H9 (cell line): ENCODE measurements around the gene FAM114A1. TPM values are rescaled to one million over a fixed set of nuclear protein-coding genes. Genes with fewer than 3 reads are reported as not detected.

Experiments
- DNase-seq: peaks from one replicate; pipeline ENCODE4 v3.0.0-alpha.2; 2017
- H2AFZ ChIP-seq: one replicate; pipeline ENCODE4 v1.6.1; 2013; ENCODE audit warnings: mild to moderate bottlenecking, low read length, control low read depth, moderate library complexity
- H2AK5ac ChIP-seq: 2 replicates; pipeline ENCODE4 v1.6.1; 2013; ENCODE audit warnings: low read length, control low read depth, mixed read lengths; ENCODE audit not compliant: insufficient read length
- H2BK120ac ChIP-seq: one replicate; pipeline ENCODE4 v1.6.1; 2013; ENCODE audit warnings: low read depth, mild to moderate bottlenecking, low read length, control low read depth, inconsistent platforms; ENCODE audit not compliant: poor library complexity, severe bottlenecking
- H2BK12ac ChIP-seq: 2 replicates; pipeline ENCODE4 v1.6.1; 2013; ENCODE audit warnings: low read length, control low read depth, mixed read lengths, low read depth; ENCODE audit not compliant: insufficient read length
- H2BK15ac ChIP-seq: 2 replicates; pipeline ENCODE4 v1.6.1; 2013; ENCODE audit warnings: low read depth, low read length, control low read depth
- H2BK20ac ChIP-seq: one replicate; pipeline ENCODE4 v1.6.1; 2013; ENCODE audit warnings: low read depth, mild to moderate bottlenecking, low read length, control low read depth, inconsistent platforms; ENCODE audit not compliant: poor library complexity, severe bottlenecking
- H2BK5ac ChIP-seq: 2 replicates; pipeline ENCODE4 v1.6.1; 2013; ENCODE audit warnings: low read length, control low read depth, mixed read lengths; ENCODE audit not compliant: insufficient read length
- H3K14ac ChIP-seq: 2 replicates; pipeline ENCODE4 v1.6.1; 2013; ENCODE audit warnings: low read length, control low read depth; ENCODE audit not compliant: insufficient read depth
- H3K18ac ChIP-seq: 2 replicates; pipeline ENCODE4 v1.6.1; 2013; ENCODE audit warnings: low read depth, mild to moderate bottlenecking, mixed read lengths, low read length, control low read depth; ENCODE audit not compliant: insufficient read length
- H3K23ac ChIP-seq: 2 replicates; pipeline ENCODE4 v1.6.1; 2013; ENCODE audit warnings: low read length, control low read depth, mixed read lengths, low read depth; ENCODE audit not compliant: insufficient read length
- H3K23me2 ChIP-seq: 2 replicates; pipeline ENCODE4 v1.6.1; 2013; ENCODE audit warnings: low read depth, mild to moderate bottlenecking, mixed read lengths, low read length, control low read depth; ENCODE audit not compliant: insufficient read length, poor library complexity, severe bottlenecking
- H3K27ac ChIP-seq: 2 replicates; pipeline ENCODE4 v1.5.1; 2013; ENCODE audit warnings: low read length, control low read depth, mixed read lengths, low read depth; ENCODE audit not compliant: insufficient read length
- H3K27me3 ChIP-seq: 2 replicates; pipeline ENCODE4 v1.6.1; 2013; ENCODE audit warnings: low read length, control low read depth, inconsistent platforms; ENCODE audit not compliant: insufficient read depth
- H3K4ac ChIP-seq: 2 replicates; pipeline ENCODE4 v1.6.1; 2013; ENCODE audit warnings: low read depth, mild to moderate bottlenecking, control low read depth, inconsistent platforms, low read length, moderate library complexity
- H3K4me1 ChIP-seq: 2 replicates; pipeline ENCODE4 v1.6.1; 2013; ENCODE audit warnings: low read length, control low read depth, inconsistent platforms; ENCODE audit not compliant: insufficient read depth
- H3K4me2 ChIP-seq: 2 replicates; pipeline ENCODE4 v1.6.1; 2013; ENCODE audit warnings: low read length, control low read depth, mixed read lengths; ENCODE audit not compliant: insufficient read length, insufficient read depth
- H3K56ac ChIP-seq: 2 replicates; pipeline ENCODE4 v1.6.1; 2013; ENCODE audit warnings: low read depth, mild to moderate bottlenecking, mixed read lengths, low read length, control low read depth; ENCODE audit not compliant: insufficient read length
- H3K79me1 ChIP-seq: 2 replicates; pipeline ENCODE4 v1.6.1; 2013; ENCODE audit warnings: low read depth, mild to moderate bottlenecking, moderate library complexity, low read length, control low read depth, inconsistent platforms; ENCODE audit not compliant: insufficient read depth, poor library complexity, severe bottlenecking
- H3K79me2 ChIP-seq: 2 replicates; pipeline ENCODE4 v1.6.1; 2013; ENCODE audit warnings: low read length, control low read depth, inconsistent platforms; ENCODE audit not compliant: insufficient read depth
- H3K9ac ChIP-seq: 2 replicates; pipeline ENCODE4 v1.6.1; 2013; ENCODE audit warnings: low read length, control low read depth, mixed read lengths; ENCODE audit not compliant: insufficient read length; ENCODE audit errors: extremely low read depth
- H3K9me3 ChIP-seq: one replicate; pipeline ENCODE4 v1.6.1; 2013; ENCODE audit warnings: low read depth, low read length, inconsistent platforms; ENCODE audit not compliant: control insufficient read depth
- H3T11ph ChIP-seq: one replicate; pipeline ENCODE4 v1.6.1; 2013; ENCODE audit warnings: mild to moderate bottlenecking, low read length, control low read depth, inconsistent platforms
- H4K20me1 ChIP-seq: one replicate; pipeline ENCODE4 v1.6.1; 2013; ENCODE audit not compliant: control insufficient read depth, insufficient read length, insufficient read depth
- H4K5ac ChIP-seq: 2 replicates; pipeline ENCODE4 v1.6.1; 2013; ENCODE audit warnings: low read depth, mild to moderate bottlenecking, mixed read lengths, low read length, control low read depth; ENCODE audit not compliant: insufficient read length
- H4K8ac ChIP-seq: replicated peaks from 2 replicates; pipeline ENCODE4 v1.6.1; 2013; ENCODE audit warnings: low read length, control low read depth, mixed read lengths, low read depth; ENCODE audit not compliant: insufficient read length
- H4K91ac ChIP-seq: 2 replicates; pipeline ENCODE4 v1.6.1; 2013; ENCODE audit warnings: low read depth, mild to moderate bottlenecking, moderate library complexity, mixed read lengths, low read length, control low read depth; ENCODE audit not compliant: insufficient read length
- H3K27ac Mint-ChIP-seq, 3 experiments: 2 replicates in 2 of 3; 3 replicates in 1 of 3; pipeline ENCODE4 v1.8.0; 2020 to 2021; ENCODE audit warnings: mixed read lengths in 3 of 3, mild to moderate bottlenecking in 1 of 3, moderate library complexity in 1 of 3
- H3K27me3 Mint-ChIP-seq: 2 replicates; pipeline ENCODE4 v1.8.0; 2021; ENCODE audit warnings: low read depth, mild to moderate bottlenecking, moderate library complexity, mixed read lengths
- H3K36me3 Mint-ChIP-seq, 3 experiments: 2 replicates in 2 of 3; 3 replicates in 1 of 3; pipeline ENCODE4 v1.8.0; 2020 to 2021; ENCODE audit warnings: low read depth in 3 of 3, mixed read lengths in 3 of 3; ENCODE audit not compliant: insufficient read depth in 1 of 3
- H3K4me1 Mint-ChIP-seq, 2 experiments: 2 replicates each; pipeline ENCODE4 v1.8.0; 2020; ENCODE audit warnings: mixed read lengths in 2 of 2
- H3K4me3 Mint-ChIP-seq, 2 experiments: 2 replicates in 1 of 2; 3 replicates in 1 of 2; pipeline ENCODE4 v1.8.0; 2020 to 2021; ENCODE audit warnings: mild to moderate bottlenecking in 2 of 2, mixed read lengths in 2 of 2, moderate library complexity in 1 of 2
- H3K9me3 Mint-ChIP-seq, 2 experiments: 2 replicates in 1 of 2; 3 replicates in 1 of 2; pipeline ENCODE4 v1.8.0; 2020; ENCODE audit warnings: mild to moderate bottlenecking in 2 of 2, mixed read lengths in 2 of 2, moderate library complexity in 1 of 2
- WGBS: extraction: QIAGEN DNeasy Blood & Tissue Kit; methylation state at CpG from one replicate; pipeline ENCODE4 v1.1.7; 2013; ENCODE audit warnings: missing lambda C conversion rate, low lambda C conversion rate, mixed read lengths; ENCODE audit not compliant: insufficient read length; ENCODE audit errors: extremely low coverage; 5-methylcytosine and 5-hydroxymethylcytosine counted together
- total RNA-seq: library from RNA; stranded (reverse); gene quantifications from 2 replicates; pipeline ENCODE4 v1.2.1, GENCODE V29; 2021
- TF ChIP-seq, protein P1 (sequence below): fragments of 200-600 bp; sonication (generic); conservative IDR thresholded peaks from 3 replicates; pipeline ENCODE4 v1.8.0; 2021; ENCODE audit warnings: antibody characterized with exemption, mild to moderate bottlenecking

Gene FAM114A1
- total RNA-seq, 1 experiment from 2014 or later: 9.9 TPM

DNA sequence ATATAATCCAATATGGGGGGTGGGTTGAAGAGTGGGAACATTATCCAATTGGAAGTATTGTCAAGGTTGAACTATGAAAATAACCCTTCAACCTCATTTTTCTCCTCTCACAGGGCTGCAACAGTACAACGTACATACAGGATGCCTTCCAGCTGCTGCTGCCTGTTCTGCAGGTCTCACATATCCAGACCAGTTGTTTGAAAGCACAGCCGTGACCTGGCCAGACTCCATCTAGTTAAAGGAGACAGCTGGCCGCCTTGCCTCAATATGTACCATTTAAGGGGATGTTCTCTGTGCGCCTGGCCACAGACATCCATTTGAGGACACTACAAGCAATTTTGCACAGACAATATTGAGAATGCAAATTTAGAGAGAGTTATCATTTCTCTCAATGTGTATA, 75.7 kb downstream of the FAM114A1 start:
- WGBS: no CpG with 5 or more reads among the region's 4 CpGs

More for the DNA sequence above, 75.7 kb downstream of the FAM114A1 start:
- Histone ChIP-seq H4K91ac (no peak overlapping the region), H2BK5ac (no peak overlapping the region), H3K27me3 (no peaks in the 10 kb centered on the region), H3K14ac (no peak overlapping the region), H3K23me2 (no peaks in the 10 kb centered on the region), H4K20me1 (no peaks in the 10 kb centered on the region), H3K56ac (no peak overlapping the region), H3K9ac (no peak overlapping the region), H2BK12ac (no peak overlapping the region), H2BK120ac (no peak overlapping the region), H3K27ac (no peak overlapping the region), H3K4me1 (no peaks in the 10 kb centered on the region), H4K5ac (no peak overlapping the region), H3K23ac (no peak overlapping the region), H2BK20ac (no peak overlapping the region), H3K4me2 (no peak overlapping the region), H2AK5ac (no peak overlapping the region), H3K79me2 (no peaks in the 10 kb centered on the region), H3K4ac (no peak overlapping the region), H3T11ph (no peak overlapping the region), H3K9me3 (no peaks in the 10 kb centered on the region), H3K18ac (no peak overlapping the region), H2BK15ac (no peak overlapping the region), H3K79me1 (no peaks in the 10 kb centered on the region), H2AFZ (no peak overlapping the region), H4K8ac (no peak overlapping the region)
- H3K9me3 Mint-ChIP-seq: no peaks in the 10 kb centered on the region
- H3K36me3 Mint-ChIP-seq: 0 out of 7 replicates have a peak, but pooled peaks cover 0 to under 1% (median 0%) of the 10 kb centered on the region in 3 experiments
- no peak for DNase-seq
- no peak overlapping the region for H3K27ac Mint-ChIP-seq
- no peaks in the 10 kb centered on the region for H3K4me1 Mint-ChIP-seq
- TF ChIP-seq, protein P1, sequence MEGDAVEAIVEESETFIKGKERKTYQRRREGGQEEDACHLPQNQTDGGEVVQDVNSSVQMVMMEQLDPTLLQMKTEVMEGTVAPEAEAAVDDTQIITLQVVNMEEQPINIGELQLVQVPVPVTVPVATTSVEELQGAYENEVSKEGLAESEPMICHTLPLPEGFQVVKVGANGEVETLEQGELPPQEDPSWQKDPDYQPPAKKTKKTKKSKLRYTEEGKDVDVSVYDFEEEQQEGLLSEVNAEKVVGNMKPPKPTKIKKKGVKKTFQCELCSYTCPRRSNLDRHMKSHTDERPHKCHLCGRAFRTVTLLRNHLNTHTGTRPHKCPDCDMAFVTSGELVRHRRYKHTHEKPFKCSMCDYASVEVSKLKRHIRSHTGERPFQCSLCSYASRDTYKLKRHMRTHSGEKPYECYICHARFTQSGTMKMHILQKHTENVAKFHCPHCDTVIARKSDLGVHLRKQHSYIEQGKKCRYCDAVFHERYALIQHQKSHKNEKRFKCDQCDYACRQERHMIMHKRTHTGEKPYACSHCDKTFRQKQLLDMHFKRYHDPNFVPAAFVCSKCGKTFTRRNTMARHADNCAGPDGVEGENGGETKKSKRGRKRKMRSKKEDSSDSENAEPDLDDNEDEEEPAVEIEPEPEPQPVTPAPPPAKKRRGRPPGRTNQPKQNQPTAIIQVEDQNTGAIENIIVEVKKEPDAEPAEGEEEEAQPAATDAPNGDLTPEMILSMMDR: no peak
- H3K4me3 Mint-ChIP-seq: no peak overlapping the region
- H3K27me3 Mint-ChIP-seq: no peaks in the 10 kb centered on the region; the same call in 1 of the 2 replicates
